Cerebellar cortex (tissue), 1 donor: ENCODE measurements around the gene ATF1.

Source experiments
- DNase-seq: peaks from one replicate; pipeline ENCODE4 v3.0.0-alpha.2; 2015; ENCODE audit warnings: low spot score

Gene ATF1

GRCh38 chr12:50763639-50764285 is at the start of gene ATF1:
Gene ATF1, plus strand, starts transcription at chr12:50764101. Its CDS starts 16,045 bp downstream, at chr12:50780146.
- peak; percentile 87 for DNase-seq

DNA sequence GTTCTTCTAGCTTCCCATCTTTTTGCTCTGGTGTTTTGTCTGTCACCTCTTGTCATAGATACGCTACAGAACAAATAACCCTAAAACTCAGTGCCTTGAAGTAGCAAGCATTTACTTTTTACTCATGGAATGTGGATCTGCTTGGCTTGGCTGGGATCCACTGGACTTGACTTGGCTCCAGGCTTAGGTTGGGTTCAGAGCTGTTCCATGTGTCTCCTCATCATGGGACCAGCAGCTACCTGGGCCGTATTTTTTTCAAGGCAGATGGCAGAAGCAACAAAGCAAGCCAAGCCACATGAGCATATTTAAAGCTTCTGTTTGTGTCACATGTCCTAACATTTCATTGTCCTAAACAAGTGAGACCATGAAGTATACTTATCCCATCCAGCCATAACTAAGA is 48.7 kb upstream of the ATF1 start:
- DNase-seq = peak; percentile 97

- no peak for DNase-seq
Measured at GRCh38 chr12:50718760-50719159, 45.1 kb upstream of the ATF1 start.

- no peak for DNase-seq
Measured at GRCh38 chr12:50720085-50720484, 43.8 kb upstream of the ATF1 start.

GRCh38 chr12:50720501-50720900 is 43.4 kb upstream of the ATF1 start:
- DNase-seq = no peak

GRCh38 chr12:50723865-50724264 is 40.0 kb upstream of the ATF1 start:
- DNase-seq = no peak

DNA sequence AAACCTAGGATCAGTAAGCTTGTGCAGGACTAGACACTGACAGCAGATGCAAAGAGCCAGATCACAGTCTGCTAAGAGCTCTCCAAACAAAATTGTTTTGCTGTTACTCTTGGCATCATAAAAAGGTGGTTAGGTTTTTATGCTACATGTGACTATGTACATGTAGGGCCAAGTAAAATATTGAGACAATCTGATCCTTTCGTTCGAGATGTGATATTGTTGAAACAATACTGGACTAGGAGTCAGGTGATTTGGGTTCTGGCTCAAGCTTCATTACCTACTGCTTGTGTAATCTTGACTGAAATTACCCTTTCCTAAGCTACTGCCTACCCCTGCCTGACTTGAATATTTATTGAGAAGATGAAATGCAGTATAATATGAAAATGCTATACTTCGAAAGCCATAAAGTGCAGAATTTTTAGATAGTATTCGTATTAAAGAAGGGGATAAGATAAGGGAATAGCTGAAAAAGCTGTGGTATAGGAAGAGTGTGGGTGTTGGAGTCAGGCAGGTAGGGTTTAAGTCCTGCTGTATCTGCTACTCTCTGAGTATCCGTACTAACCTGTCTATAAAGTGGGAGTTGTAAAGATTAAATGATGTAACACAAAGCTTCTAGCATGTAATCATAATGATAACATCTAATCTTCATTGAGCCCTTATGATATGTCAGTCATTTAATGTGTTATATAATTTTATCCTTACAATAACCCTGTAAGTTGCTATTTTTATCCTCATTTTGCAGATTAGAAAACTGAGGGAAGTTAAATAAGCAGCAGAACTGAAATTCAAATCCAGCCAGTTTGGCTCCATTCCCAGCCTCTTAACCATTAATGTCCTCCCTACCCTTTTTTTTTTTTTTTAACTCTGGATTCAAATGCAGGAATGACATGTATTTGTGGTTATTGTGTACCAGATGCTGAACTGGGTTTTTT is 38.6 kb upstream of the ATF1 start:
- peak; percentile 58 for DNase-seq

GRCh38 chr12:50727466-50727865 is 36.4 kb upstream of the ATF1 start:
- DNase-seq = no peak

GRCh38 chr12:50728417-50728816 is 35.5 kb upstream of the ATF1 start:
- peak; percentile 94 for DNase-seq

GRCh38 chr12:50728841-50729240 is 35.1 kb upstream of the ATF1 start:
- peak; percentile 95 for DNase-seq

DNA sequence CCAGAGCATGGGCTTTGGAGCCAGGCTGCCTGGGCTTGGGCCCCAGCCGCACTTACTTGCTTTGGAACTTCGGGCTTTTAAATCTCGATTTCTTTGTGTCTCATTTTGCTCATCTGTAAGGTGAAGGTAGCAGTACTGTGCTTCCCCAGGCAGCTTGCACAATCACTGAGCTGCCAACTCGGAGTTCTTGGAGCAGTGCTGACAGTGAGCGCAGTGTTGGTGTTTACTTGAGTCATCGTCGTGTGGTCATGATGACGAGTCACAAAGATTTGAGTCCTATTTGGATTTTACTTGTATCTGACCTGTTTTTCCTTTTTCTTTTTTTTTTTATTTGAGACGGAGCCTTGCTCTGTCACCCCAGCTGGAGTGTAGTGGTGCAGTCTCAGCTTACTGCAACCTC is 31.3 kb upstream of the ATF1 start:
- no peak for DNase-seq

- DNase-seq = no peak
Measured at GRCh38 chr12:50733706-50734105, 30.2 kb upstream of the ATF1 start.

GRCh38 chr12:50734409-50735263 is 29.3 kb upstream of the ATF1 start:
- peak; percentile 86 for DNase-seq

DNA sequence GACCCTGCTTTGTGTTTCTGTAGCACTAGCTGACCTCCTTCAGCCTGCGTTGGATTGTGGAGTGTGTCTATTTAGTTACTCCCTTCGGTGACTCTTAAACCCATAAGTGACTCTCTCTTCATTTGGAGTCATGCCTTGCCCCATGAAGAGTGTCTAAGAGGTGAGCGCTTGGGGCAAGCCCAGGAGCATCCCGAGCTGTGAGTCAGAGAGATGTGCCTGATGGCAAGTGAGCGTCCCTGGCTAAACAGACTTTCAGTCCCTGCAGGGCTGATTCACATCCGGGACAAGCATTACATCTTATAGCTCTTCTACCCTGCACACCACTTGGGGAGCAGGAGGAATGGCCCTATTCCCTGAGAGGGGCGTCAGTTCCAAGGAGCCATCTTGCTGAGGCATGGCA is 24.3 kb upstream of the ATF1 start:
- DNase-seq = no peak

GRCh38 chr12:50740307-50740706 is 23.6 kb upstream of the ATF1 start:
- no peak for DNase-seq

DNA sequence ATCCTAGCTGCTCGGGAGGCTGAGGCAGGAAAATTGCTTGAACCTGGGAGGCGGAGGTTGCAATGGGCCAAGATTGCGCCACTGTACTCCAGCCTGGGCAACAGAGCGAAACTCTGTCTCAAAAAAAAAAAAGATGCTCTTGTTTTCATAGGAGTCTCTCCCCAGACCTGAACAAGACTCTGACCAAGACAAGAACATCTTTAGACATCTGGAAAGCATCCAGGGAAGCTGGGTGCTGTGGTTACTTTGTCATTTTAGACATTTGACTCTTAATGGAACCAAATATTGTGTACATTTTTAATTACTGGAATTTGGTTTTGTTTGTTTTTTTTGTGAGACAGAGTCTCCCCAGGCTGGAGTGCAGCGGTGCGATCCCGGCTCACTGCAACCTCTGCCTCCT is 21.1 kb upstream of the ATF1 start:
- no peak for DNase-seq

- no peak for DNase-seq
Measured at GRCh38 chr12:50745861-50746260, 18.0 kb upstream of the ATF1 start.

GRCh38 chr12:50746431-50746830 is 17.5 kb upstream of the ATF1 start:
- no peak for DNase-seq

- no peak for DNase-seq
Measured at GRCh38 chr12:50747817-50748216, 16.1 kb upstream of the ATF1 start.

GRCh38 chr12:50749459-50749882 is 14.4 kb upstream of the ATF1 start:
- no peak for DNase-seq

DNA sequence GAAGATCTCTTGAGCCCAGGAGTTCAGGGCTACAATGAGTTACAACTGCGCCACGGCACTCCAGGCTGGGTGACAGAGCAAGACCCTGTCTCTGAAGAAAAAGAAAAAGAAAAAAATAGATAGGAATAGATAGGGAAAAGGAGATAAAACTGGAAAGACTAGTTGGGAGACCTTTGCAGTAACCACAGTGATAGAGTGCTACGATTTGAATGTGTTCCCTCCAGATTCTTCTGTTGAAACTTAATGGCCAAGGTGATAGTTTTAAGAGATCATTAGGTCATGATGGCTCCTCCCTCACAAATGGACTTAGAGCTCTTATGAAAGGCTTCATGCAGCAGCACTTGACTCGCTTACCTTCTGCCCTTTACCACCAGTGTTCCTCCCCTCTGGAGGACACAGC is 13.5 kb upstream of the ATF1 start:
- no peak for DNase-seq

- peak; percentile 60 for DNase-seq
Measured at GRCh38 chr12:50751948-50752721, 11.8 kb upstream of the ATF1 start.
